ENCODE data around the gene CELSR1. TPM values are rescaled to one million over a fixed set of nuclear protein-coding genes. Genes with fewer than 3 reads are reported as not detected.

CELSR1 gene
- total and polyA plus RNA-seq, 8 donors, result 24.6 to 59.8 (median 33.3) TPM

- Histone ChIP-seq H3K4me3 (peak overlapping the region in 1 of 2 donors; percentile 55), H3K27me3 (peaks cover 0 to 61% of the 10 kb centered on the region in 2 donors)
Measured at GRCh38 chr22:46535876-46536536, 1.4 kb downstream of the CELSR1 start.

GRCh38 chr22:46534901-46535630 lies 2.4 kb downstream of the CELSR1 start:
- TF ChIP-seq CTCF (IDR thresholded peaks at IDR 0.05), result no peak
- Histone ChIP-seq H3K27ac (no peak overlapping the region), H3K36me3 (peaks cover 0 to 4% of the 10 kb centered on the region in 2 donors), H3K9me3 (no peaks in the 10 kb centered on the region), H3K27me3 (peaks cover 0 to 52% of the 10 kb centered on the region in 2 donors), H3K4me3 (no peak overlapping the region), H3K4me1 (peaks cover 0 to 28% of the 10 kb centered on the region in 2 donors)
- ATAC-seq (no peak), DNase-seq (peak in 1 of 4 donors; percentile 72)
- intact Hi-C loops (cut with DNase I), result no loop called here

More at GRCh38 chr22:46535876-46536536, 1.4 kb downstream of the CELSR1 start:
- H3K36me3 ChIP-seq, result peaks cover 0 to 4% of the 10 kb centered on the region in 2 donors
- H3K27ac ChIP-seq, result no peak overlapping the region
- no peak for ATAC-seq
- no peaks in the 10 kb centered on the region for H3K9me3 ChIP-seq
- peak in 1 of 4 donors; percentile 75 for DNase-seq
- no peak for TF ChIP-seq CTCF (IDR thresholded peaks at IDR 0.05)
- H3K4me1 ChIP-seq, result peaks cover 0 to 25% of the 10 kb centered on the region in 2 donors
- intact Hi-C loops (cut with DNase I), result no loop called here

- DNase-seq (peak in 1 of 4 donors; percentile 77), ATAC-seq (no peak)
- no peak overlapping the region for H3K4me3 ChIP-seq
- no peak for TF ChIP-seq CTCF (IDR thresholded peaks at IDR 0.05)
- no peak overlapping the region for H3K27ac ChIP-seq
- peaks cover 0 to 44% of the 10 kb centered on the region in 2 donors for H3K27me3 ChIP-seq
- intact Hi-C loops (cut with DNase I), result no loop called here
- peaks cover 0 to 28% of the 10 kb centered on the region in 2 donors for H3K4me1 ChIP-seq
- no peaks in the 10 kb centered on the region for H3K9me3 ChIP-seq
- peaks cover 0 to 4% of the 10 kb centered on the region in 2 donors for H3K36me3 ChIP-seq
Measured at GRCh38 chr22:46534177-46534776, 3.1 kb downstream of the CELSR1 start.

GRCh38 chr22:46533070-46533833 lies 4.2 kb downstream of the CELSR1 start:
- intact Hi-C loops (cut with DNase I), result no loop called here
- peaks cover 0 to 4% of the 10 kb centered on the region in 2 donors for H3K36me3 ChIP-seq
- peak overlapping the region in 1 of 2 donors; percentile 31 for H3K4me3 ChIP-seq

More at GRCh38 chr22:46533070-46533833, 4.2 kb downstream of the CELSR1 start:
- Histone ChIP-seq H3K27ac (no peak overlapping the region), H3K4me1 (peaks cover 0 to 24% of the 10 kb centered on the region in 2 donors), H3K27me3 (peaks cover 0 to 33% of the 10 kb centered on the region in 2 donors), H3K9me3 (no peaks in the 10 kb centered on the region)
- DNase-seq (peak in 1 of 4 donors; percentile 85), ATAC-seq (peak; percentile 15)
- TF ChIP-seq CTCF (IDR thresholded peaks at IDR 0.05), result no peak

Measured in left lung (tissue), 10 donors.